ENCODE measurements around the gene PTPRE.

GRCh38 chr10:128049226-128050120, 142.6 kb downstream of the PTPRE start:
- TF ChIP-seq POLR2A (IDR thresholded peaks at IDR 0.05; ENCODE audit: low read length) (no peak), GATA1 (IDR thresholded peaks at IDR 0.05; ENCODE audit: low read depth, low read length) (no peak)

All from erythroblast (primary cell).